Neuronal stem cell (in vitro differentiated cells): ENCODE data around the gene NEXN.
A peak's percentile ranks its signal among the peaks of the same experiment; 100 is the strongest.

ENCODE experiments used
- DNase-seq: peaks from one replicate; pipeline ENCODE4 v3.0.0-alpha.2; 2013; ENCODE audit warnings: low spot score
- H2AFZ ChIP-seq: one replicate; pipeline ENCODE4 v1.6.1; 2013; ENCODE audit warnings: mild to moderate bottlenecking, low read length, inconsistent platforms
- H2AK5ac ChIP-seq: 2 replicates; pipeline ENCODE4 v1.6.1; 2013; ENCODE audit warnings: low read depth, mild to moderate bottlenecking, inconsistent platforms, low read length, moderate library complexity, mixed read lengths
- H2BK120ac ChIP-seq: 2 replicates; pipeline ENCODE4 v1.6.1; 2013; ENCODE audit warnings: low read depth, mild to moderate bottlenecking, inconsistent platforms, low read length, moderate library complexity, mixed read lengths
- H2BK12ac ChIP-seq: one replicate; pipeline ENCODE4 v1.6.1; 2013; ENCODE audit warnings: low read length, inconsistent platforms
- H2BK15ac ChIP-seq: 2 replicates; pipeline ENCODE4 v1.6.1; 2013; ENCODE audit warnings: mild to moderate bottlenecking, low read length, inconsistent platforms, mixed read lengths
- H2BK5ac ChIP-seq: one replicate; pipeline ENCODE4 v1.6.1; 2013; ENCODE audit warnings: inconsistent platforms, mild to moderate bottlenecking, low read length, moderate library complexity
- H3K14ac ChIP-seq: one replicate; pipeline ENCODE4 v1.6.1; 2013; ENCODE audit warnings: low read length, inconsistent platforms
- H3K18ac ChIP-seq: 2 replicates; pipeline ENCODE4 v1.6.1; 2013; ENCODE audit warnings: low read length, inconsistent platforms
- H3K23ac ChIP-seq: 2 replicates; pipeline ENCODE4 v1.6.1; 2013; ENCODE audit warnings: low read depth, mild to moderate bottlenecking, mixed read lengths, low read length, inconsistent platforms; ENCODE audit not compliant: poor library complexity
- H3K27ac ChIP-seq: replicated peaks from 3 replicates; pipeline ENCODE4 v1.5.1; 2013; ENCODE audit warnings: low read length, inconsistent platforms
- H3K27me3 ChIP-seq, 3 experiments: 2 replicates each; pipeline ENCODE4 v1.6.1; 2013; ENCODE audit warnings: low read length in 3 of 3, mild to moderate bottlenecking in 2 of 3, inconsistent platforms in 1 of 3, low read depth in 1 of 3, mixed read lengths in 1 of 3, moderate library complexity in 1 of 3; ENCODE audit not compliant: control insufficient read depth in 3 of 3, insufficient read depth in 3 of 3
- H3K36me3 ChIP-seq, 2 donors: replicated peaks in 1 of 2; 2 replicates each; pipeline ENCODE4 v1.6.1; 2013; ENCODE audit warnings: low read length in 2 of 2; ENCODE audit not compliant: control insufficient read depth in 2 of 2, insufficient read depth in 2 of 2
- H3K4ac ChIP-seq: 2 replicates; pipeline ENCODE4 v1.6.1; 2013; ENCODE audit warnings: inconsistent platforms, mild to moderate bottlenecking, low read length, moderate library complexity
- H3K4me1 ChIP-seq, 2 donors: 1 replicate in 1 of 2; 2 replicates in 1 of 2; pipeline ENCODE4 v1.6.1; 2013; ENCODE audit warnings: low read length in 2 of 2, low read depth in 1 of 2; ENCODE audit not compliant: control insufficient read depth in 2 of 2, insufficient read depth in 1 of 2
- H3K4me2 ChIP-seq: one replicate; pipeline ENCODE4 v1.6.1; 2013; ENCODE audit warnings: mild to moderate bottlenecking, low read length, inconsistent platforms; ENCODE audit not compliant: insufficient read depth, poor library complexity, severe bottlenecking
- H3K4me3 ChIP-seq, 2 donors: 2 replicates each; pipeline ENCODE4 v1.5.1; 2013; ENCODE audit warnings: low read length in 2 of 2, mild to moderate bottlenecking in 2 of 2, inconsistent platforms in 1 of 2, moderate library complexity in 1 of 2
- H3K79me1 ChIP-seq: one replicate; pipeline ENCODE4 v1.6.1; 2013; ENCODE audit warnings: low read depth, mild to moderate bottlenecking, inconsistent platforms, low read length, moderate library complexity
- H3K9ac ChIP-seq: one replicate; pipeline ENCODE4 v1.6.1; 2013; ENCODE audit warnings: mild to moderate bottlenecking, low read depth, low read length, inconsistent platforms; ENCODE audit not compliant: poor library complexity
- H3K9me3 ChIP-seq, 2 donors: replicated peaks in 1 of 2; 2 replicates each; pipeline versions ENCODE3 to v1.6.1; 2013; ENCODE audit warnings: low read length in 2 of 2, mild to moderate bottlenecking in 2 of 2, inconsistent platforms in 1 of 2, low read depth in 1 of 2, mixed read lengths in 1 of 2, moderate library complexity in 1 of 2; ENCODE audit not compliant: control insufficient read depth in 2 of 2, insufficient read depth in 1 of 2
- H4K8ac ChIP-seq: one replicate; pipeline ENCODE4 v1.6.1; 2013; ENCODE audit warnings: low read depth, mild to moderate bottlenecking, inconsistent platforms, low read length, moderate library complexity
- H4K91ac ChIP-seq: one replicate; pipeline ENCODE4 v1.6.1; 2013; ENCODE audit warnings: low read length, low read depth, mild to moderate bottlenecking, inconsistent platforms; ENCODE audit not compliant: poor library complexity
- WGBS, 2 donors: extraction: QIAGEN DNeasy Blood & Tissue Kit; methylation state at CpG; one replicate each; pipeline ENCODE4 v1.1.7; 2013; ENCODE audit warnings: missing lambda C conversion rate in 2 of 2, mixed read lengths in 1 of 2; ENCODE audit not compliant: insufficient read length in 2 of 2, insufficient replicate concordance in 1 of 2; ENCODE audit errors: extremely low coverage in 2 of 2; 5-methylcytosine and 5-hydroxymethylcytosine counted together

NEXN gene

DNA sequence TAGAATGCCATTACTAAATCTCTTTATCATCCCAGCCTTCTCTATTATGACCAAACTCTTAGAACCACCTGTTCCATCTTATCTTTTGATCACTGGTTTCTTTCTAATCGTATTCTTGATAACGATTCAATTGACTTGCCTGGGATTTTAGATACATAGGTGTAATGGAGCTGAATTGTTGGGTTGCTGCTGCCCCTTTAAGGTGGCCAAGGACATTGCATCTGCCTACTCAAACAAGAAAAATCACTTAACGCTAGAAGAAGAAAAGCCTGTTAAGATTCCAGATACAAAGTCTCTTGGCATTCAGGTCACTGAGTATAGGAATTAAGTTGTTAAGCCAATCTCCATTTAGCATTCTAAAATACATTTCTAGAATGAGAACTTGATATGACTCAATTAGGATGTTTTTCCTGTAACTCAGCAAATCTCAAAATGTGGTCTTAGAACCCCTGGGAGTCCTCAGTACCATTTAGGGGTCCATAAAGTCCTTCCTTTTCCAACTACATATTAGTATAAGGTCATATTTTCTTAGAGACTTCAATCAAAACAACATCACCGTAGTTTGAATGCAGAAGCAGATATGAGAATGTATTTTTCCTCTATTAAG is 12.4 kb downstream of the NEXN start:
- Histone ChIP-seq H3K14ac (no peak overlapping the region), H3K9ac (no peak overlapping the region), H2AK5ac (no peak overlapping the region), H3K4ac (no peak overlapping the region), H4K8ac (no peak overlapping the region), H3K79me1 (no peaks in the 10 kb centered on the region), H3K27ac (no peak overlapping the region), H3K23ac (no peak overlapping the region), H2BK12ac (no peak overlapping the region), H2BK120ac (no peak overlapping the region), H3K27me3 (no peaks in the 10 kb centered on the region), H2AFZ (no peak overlapping the region), H2BK15ac (no peak overlapping the region), H2BK5ac (no peak overlapping the region), H3K36me3 (no peaks in the 10 kb centered on the region), H3K18ac (no peak overlapping the region), H3K9me3 (no peaks in the 10 kb centered on the region), H4K91ac (no peak overlapping the region), H3K4me1 (no peaks in the 10 kb centered on the region), H3K4me2 (no peak overlapping the region), H3K4me3 (no peak overlapping the region)
- WGBS, 2 donors, result no CpG with 5 or more reads among the region's 4 CpGs
- peak; percentile 14 for DNase-seq

GRCh38 chr1:77905603-77906002 is 17.2 kb downstream of the NEXN start:
- no peak overlapping the region for H2BK12ac ChIP-seq
- H3K9ac ChIP-seq, result no peak overlapping the region
- no peak overlapping the region for H2AK5ac ChIP-seq
- no peaks in the 10 kb centered on the region for H3K27me3 ChIP-seq
- no peaks in the 10 kb centered on the region for H3K79me1 ChIP-seq
- no peak overlapping the region for H3K23ac ChIP-seq
- no peaks in the 10 kb centered on the region for H3K4me1 ChIP-seq
- no peak overlapping the region for H3K4me2 ChIP-seq
- H3K4ac ChIP-seq, result no peak overlapping the region
- H3K4me3 ChIP-seq, result no peak overlapping the region
- H4K8ac ChIP-seq, result no peak overlapping the region
- no peak overlapping the region for H2BK120ac ChIP-seq
- no peak overlapping the region for H3K27ac ChIP-seq
- H3K18ac ChIP-seq, result no peak overlapping the region
- H3K9me3 ChIP-seq, result no peaks in the 10 kb centered on the region
- no peaks in the 10 kb centered on the region for H3K36me3 ChIP-seq
- WGBS, 2 donors, result no CpG with 5 or more reads among the region's 1 CpG
- DNase-seq, result no peak
- no peak overlapping the region for H2BK5ac ChIP-seq
- H4K91ac ChIP-seq, result no peak overlapping the region
- no peak overlapping the region for H3K14ac ChIP-seq
- no peak overlapping the region for H2AFZ ChIP-seq
- H2BK15ac ChIP-seq, result no peak overlapping the region

GRCh38 chr1:77906019-77906545 is 17.7 kb downstream of the NEXN start:
- Histone ChIP-seq H3K79me1 (no peaks in the 10 kb centered on the region), H2BK120ac (no peak overlapping the region), H3K27me3 (no peaks in the 10 kb centered on the region), H3K14ac (no peak overlapping the region), H2BK5ac (no peak overlapping the region), H2AK5ac (no peak overlapping the region), H4K8ac (no peak overlapping the region), H2AFZ (no peak overlapping the region), H2BK12ac (no peak overlapping the region), H3K4me3 (no peak overlapping the region), H3K9ac (no peak overlapping the region), H3K36me3 (no peaks in the 10 kb centered on the region), H3K18ac (no peak overlapping the region), H3K4me1 (no peaks in the 10 kb centered on the region), H3K4me2 (no peak overlapping the region), H2BK15ac (no peak overlapping the region), H3K4ac (no peak overlapping the region), H3K23ac (no peak overlapping the region), H3K27ac (no peak overlapping the region), H3K9me3 (no peaks in the 10 kb centered on the region), H4K91ac (no peak overlapping the region)
- no CpG with 5 or more reads among the region's 2 CpGs for WGBS, 2 donors
- no peak for DNase-seq

DNA sequence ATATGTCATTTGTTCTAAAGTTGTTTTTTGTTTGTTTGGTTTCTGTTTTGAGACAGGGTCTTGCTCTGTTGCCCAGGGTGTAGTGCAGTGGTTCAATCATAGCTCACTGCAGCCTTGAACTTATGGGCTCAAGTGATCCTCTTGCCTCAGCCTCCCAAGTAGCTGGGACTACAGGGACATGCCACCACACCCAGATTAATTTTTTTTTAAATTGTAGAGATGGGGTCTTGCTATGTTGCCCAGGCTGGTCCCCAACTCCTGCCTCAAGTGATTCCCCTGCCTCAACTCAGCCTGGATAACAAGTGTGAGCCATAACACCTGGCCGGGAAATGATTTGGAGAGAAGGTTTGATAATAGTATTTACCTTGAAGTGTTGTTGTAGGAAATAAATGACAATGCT is 18.2 kb downstream of the NEXN start:
- H3K4me1 ChIP-seq, result no peaks in the 10 kb centered on the region
- H2BK5ac ChIP-seq, result no peak overlapping the region
- H3K9ac ChIP-seq, result no peak overlapping the region
- no peak overlapping the region for H2BK12ac ChIP-seq
- no peaks in the 10 kb centered on the region for H3K36me3 ChIP-seq
- H3K23ac ChIP-seq, result no peak overlapping the region
- no peak overlapping the region for H3K27ac ChIP-seq
- no peak overlapping the region for H3K4ac ChIP-seq
- H3K4me3 ChIP-seq, result no peak overlapping the region
- H2BK15ac ChIP-seq, result no peak overlapping the region
- DNase-seq, result no peak
- H3K27me3 ChIP-seq, result no peaks in the 10 kb centered on the region
- H3K18ac ChIP-seq, result no peak overlapping the region
- H4K8ac ChIP-seq, result no peak overlapping the region
- no CpG with 5 or more reads among the region's 1 CpG for WGBS, 2 donors
- no peak overlapping the region for H2AK5ac ChIP-seq
- H4K91ac ChIP-seq, result no peak overlapping the region
- no peak overlapping the region for H2BK120ac ChIP-seq
- no peak overlapping the region for H3K14ac ChIP-seq
- H3K79me1 ChIP-seq, result no peaks in the 10 kb centered on the region
- no peaks in the 10 kb centered on the region for H3K9me3 ChIP-seq
- H3K4me2 ChIP-seq, result no peak overlapping the region
- no peak overlapping the region for H2AFZ ChIP-seq
